Uterus (tissue), 2 donors: ENCODE results near the gene GCNT2.

ENCODE experiments used
- POLR2A ChIP-seq, 2 donors: fragments of 450-650 bp; IDR thresholded peaks; one replicate each; pipeline ENCODE4 v1.6.1; 2016; ENCODE audit warnings: antibody characterized with exemption in 2 of 2, mild to moderate bottlenecking in 1 of 2, moderate library complexity in 1 of 2
- TF ChIP-seq, protein P1 (sequence below), 4 experiments: fragments of 200-600 bp in 2 of 4; fragments of 450-650 bp in 2 of 4; sonication (generic) in 2 of 4; IDR thresholded peaks; one replicate each; pipeline ENCODE4 v1.5.1; 2016 to 2019; ENCODE audit warnings: antibody characterized with exemption in 4 of 4, mild to moderate bottlenecking in 2 of 4, moderate library complexity in 1 of 4

DNA sequence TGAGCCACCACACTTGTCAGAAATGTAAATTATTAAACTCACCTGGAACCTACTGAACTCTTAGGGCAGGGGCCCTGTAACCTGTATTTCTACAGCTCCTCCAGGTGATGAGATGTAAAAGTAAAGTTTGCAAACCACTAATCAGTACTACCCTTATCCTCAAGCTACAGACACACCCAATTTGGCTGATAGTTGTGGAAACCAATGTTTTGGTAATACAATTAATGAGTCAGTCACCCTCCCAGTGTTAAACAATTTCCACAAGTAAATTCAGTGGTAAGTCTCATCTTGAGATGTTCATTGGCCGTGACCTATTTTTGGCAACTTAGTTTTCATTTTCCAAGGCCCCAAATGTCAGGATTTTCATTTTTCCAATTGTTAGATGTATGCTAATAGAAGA, 29.6 kb downstream of the GCNT2 start:
- TF ChIP-seq, protein P1, sequence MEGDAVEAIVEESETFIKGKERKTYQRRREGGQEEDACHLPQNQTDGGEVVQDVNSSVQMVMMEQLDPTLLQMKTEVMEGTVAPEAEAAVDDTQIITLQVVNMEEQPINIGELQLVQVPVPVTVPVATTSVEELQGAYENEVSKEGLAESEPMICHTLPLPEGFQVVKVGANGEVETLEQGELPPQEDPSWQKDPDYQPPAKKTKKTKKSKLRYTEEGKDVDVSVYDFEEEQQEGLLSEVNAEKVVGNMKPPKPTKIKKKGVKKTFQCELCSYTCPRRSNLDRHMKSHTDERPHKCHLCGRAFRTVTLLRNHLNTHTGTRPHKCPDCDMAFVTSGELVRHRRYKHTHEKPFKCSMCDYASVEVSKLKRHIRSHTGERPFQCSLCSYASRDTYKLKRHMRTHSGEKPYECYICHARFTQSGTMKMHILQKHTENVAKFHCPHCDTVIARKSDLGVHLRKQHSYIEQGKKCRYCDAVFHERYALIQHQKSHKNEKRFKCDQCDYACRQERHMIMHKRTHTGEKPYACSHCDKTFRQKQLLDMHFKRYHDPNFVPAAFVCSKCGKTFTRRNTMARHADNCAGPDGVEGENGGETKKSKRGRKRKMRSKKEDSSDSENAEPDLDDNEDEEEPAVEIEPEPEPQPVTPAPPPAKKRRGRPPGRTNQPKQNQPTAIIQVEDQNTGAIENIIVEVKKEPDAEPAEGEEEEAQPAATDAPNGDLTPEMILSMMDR (IDR thresholded peaks at IDR 0.05), result no peak
- TF ChIP-seq POLR2A (IDR thresholded peaks at IDR 0.05), result no peak
